ENCODE results near the gene CDH23.

GRCh38 chr10:71515531-71516172, 118.9 kb downstream of the CDH23 start:
- no peak for TF ChIP-seq CTCF (optimal IDR thresholded peaks at IDR 0.05 in 1 of 3, IDR thresholded peaks at IDR 0.05 in 1 of 3, conservative IDR thresholded peaks at IDR 0.05 in 1 of 3; ENCODE audit: extremely low read depth in 1 of 3, insufficient read depth in 2 of 3, low read length in 3 of 3)
- no peak for TF ChIP-seq EZH2 (IDR thresholded peaks at IDR 0.05; ENCODE audit: low read length)
